Stimulated activated CD8-positive, alpha-beta memory T cell treated with anti-CD3 and anti-CD28 coated beads, Interleukin-4, amount 100 ng/mL, for 24 hours (primary cell): ENCODE data around the gene CSNK1E.
"Not testable (repeated sequence)": the region's sequence is repeated elsewhere in the genome, so short reads cannot be mapped to it uniquely, and the experiment has no call there.

Experiments used
- DNase-seq: peaks from one replicate; pipeline ENCODE4 v3.0.0-alpha.2; 2020; ENCODE audit warnings: low read depth

The CSNK1E gene

GRCh38 chr22:38317122-38317994 lies at the start of gene CSNK1E:
CSNK1E (minus strand) TSS chr22:38317433; CDS start chr22:38314157, 3,276 bp downstream.
- peak; percentile 58 for DNase-seq

- not testable (repeated sequence) for DNase-seq
Measured at GRCh38 chr22:38365829-38366228, 48.6 kb upstream of the CSNK1E start.

GRCh38 chr22:38365174-38365573 lies 47.9 kb upstream of the CSNK1E start:
- not testable (repeated sequence) for DNase-seq

GRCh38 chr22:38360560-38360959 lies 43.3 kb upstream of the CSNK1E start:
- not testable (repeated sequence) for DNase-seq

- not testable (repeated sequence) for DNase-seq
Measured at GRCh38 chr22:38359817-38360216, 42.6 kb upstream of the CSNK1E start.

- DNase-seq = not testable (repeated sequence)
Measured at GRCh38 chr22:38357971-38358370, 40.7 kb upstream of the CSNK1E start.

- DNase-seq = no peak
Measured at GRCh38 chr22:38355275-38355674, 38.0 kb upstream of the CSNK1E start.

- DNase-seq = no peak
Measured at GRCh38 chr22:38353701-38354100, 36.5 kb upstream of the CSNK1E start.

- DNase-seq = peak; percentile 54
Measured at GRCh38 chr22:38353142-38353629, 36.0 kb upstream of the CSNK1E start.

GRCh38 chr22:38352436-38352835 lies 35.2 kb upstream of the CSNK1E start:
- DNase-seq = no peak

- DNase-seq = no peak
Measured at GRCh38 chr22:38350444-38351359, 33.5 kb upstream of the CSNK1E start.

GRCh38 chr22:38348751-38349496 lies 31.7 kb upstream of the CSNK1E start:
- no peak for DNase-seq

GRCh38 chr22:38347944-38348750 lies 30.9 kb upstream of the CSNK1E start:
- no peak for DNase-seq

GRCh38 chr22:38347181-38347943 lies 30.1 kb upstream of the CSNK1E start:
- no peak for DNase-seq

- DNase-seq = no peak
Measured at GRCh38 chr22:38346506-38346905, 29.3 kb upstream of the CSNK1E start.

- no peak for DNase-seq
Measured at GRCh38 chr22:38345782-38346181, 28.5 kb upstream of the CSNK1E start.

- DNase-seq = not testable (repeated sequence)
Measured at GRCh38 chr22:38339893-38340292, 22.7 kb upstream of the CSNK1E start.

GRCh38 chr22:38338772-38339379 lies 21.6 kb upstream of the CSNK1E start:
- no peak for DNase-seq

- DNase-seq = no peak
Measured at GRCh38 chr22:38336699-38337098, 19.5 kb upstream of the CSNK1E start.

GRCh38 chr22:38335077-38335476 lies 17.8 kb upstream of the CSNK1E start:
- DNase-seq = no peak
